SU-DHL-6 (cell line): Measurements from ENCODE around the gene UBFD1.

Experiments
- EZH2phosphoT487 ChIP-seq: fragments of 200-600 bp; sonication (generic), shearing (Covaris generic); conservative IDR thresholded peaks from 2 replicates; pipeline ENCODE4 v1.6.1; 2018; ENCODE audit warnings: mild to moderate bottlenecking, antibody characterized with exemption, low read length, moderate library complexity, mixed read lengths
- TF ChIP-seq, protein P1 (sequence below): fragments of 200-600 bp; sonication (generic); IDR thresholded peaks from one replicate; pipeline ENCODE4 v1.5.1; 2017; ENCODE audit warnings: antibody characterized with exemption, mild to moderate bottlenecking, low read length, moderate library complexity; ENCODE audit not compliant: insufficient read depth, poor library complexity, severe bottlenecking

DNA sequence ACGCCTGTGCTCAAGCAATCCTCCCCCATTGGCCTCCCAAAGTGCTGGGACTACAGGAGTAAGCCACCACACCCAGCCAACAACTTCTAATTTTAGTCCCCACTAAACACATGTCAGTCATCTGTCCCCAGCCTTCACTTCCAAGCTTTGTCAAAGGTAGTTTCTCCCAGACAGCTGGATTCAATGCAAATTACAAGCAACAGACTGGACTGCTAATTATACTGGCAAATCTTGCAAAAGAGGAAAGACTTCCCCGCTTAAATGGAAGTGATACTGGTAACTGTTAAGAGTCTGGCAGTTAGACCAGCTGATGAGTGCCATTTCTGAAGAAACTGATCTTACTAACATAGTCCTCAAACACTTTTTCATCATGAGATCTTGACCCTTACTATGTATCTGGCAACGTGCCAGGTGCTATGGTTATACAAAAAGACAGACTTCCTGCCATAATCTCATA lies 39.1 kb upstream of the UBFD1 start:
- TF ChIP-seq, protein P1, sequence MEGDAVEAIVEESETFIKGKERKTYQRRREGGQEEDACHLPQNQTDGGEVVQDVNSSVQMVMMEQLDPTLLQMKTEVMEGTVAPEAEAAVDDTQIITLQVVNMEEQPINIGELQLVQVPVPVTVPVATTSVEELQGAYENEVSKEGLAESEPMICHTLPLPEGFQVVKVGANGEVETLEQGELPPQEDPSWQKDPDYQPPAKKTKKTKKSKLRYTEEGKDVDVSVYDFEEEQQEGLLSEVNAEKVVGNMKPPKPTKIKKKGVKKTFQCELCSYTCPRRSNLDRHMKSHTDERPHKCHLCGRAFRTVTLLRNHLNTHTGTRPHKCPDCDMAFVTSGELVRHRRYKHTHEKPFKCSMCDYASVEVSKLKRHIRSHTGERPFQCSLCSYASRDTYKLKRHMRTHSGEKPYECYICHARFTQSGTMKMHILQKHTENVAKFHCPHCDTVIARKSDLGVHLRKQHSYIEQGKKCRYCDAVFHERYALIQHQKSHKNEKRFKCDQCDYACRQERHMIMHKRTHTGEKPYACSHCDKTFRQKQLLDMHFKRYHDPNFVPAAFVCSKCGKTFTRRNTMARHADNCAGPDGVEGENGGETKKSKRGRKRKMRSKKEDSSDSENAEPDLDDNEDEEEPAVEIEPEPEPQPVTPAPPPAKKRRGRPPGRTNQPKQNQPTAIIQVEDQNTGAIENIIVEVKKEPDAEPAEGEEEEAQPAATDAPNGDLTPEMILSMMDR: no peak
- TF ChIP-seq EZH2phosphoT487: no peak
